Measurements from ENCODE around the gene SMARCA2.

SMARCA2 gene

DNA sequence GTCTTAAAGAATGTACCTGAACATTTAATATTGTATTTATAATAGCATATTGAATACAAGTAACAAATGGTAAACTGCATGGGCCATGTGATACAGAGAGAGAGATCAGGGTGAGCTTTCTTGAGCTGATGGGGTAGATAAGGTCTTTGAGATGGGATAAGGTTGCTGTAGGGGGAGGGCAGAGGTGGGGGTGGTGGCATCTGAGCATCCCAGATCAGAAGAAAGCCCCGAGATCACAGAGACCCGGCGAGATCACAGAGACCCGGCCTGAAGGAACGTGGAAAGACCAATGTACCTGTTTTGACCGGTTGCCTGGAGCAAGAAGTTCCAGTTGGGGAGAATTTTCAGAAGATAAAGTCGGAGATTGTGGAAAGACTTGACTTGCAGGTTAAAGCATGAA lies 6.6 kb downstream of the SMARCA2 start:
- TF ChIP-seq ZFX (IDR thresholded peaks at IDR 0.05; ENCODE audit: borderline replicate concordance) = no peak
- TF ChIP-seq, protein P1, sequence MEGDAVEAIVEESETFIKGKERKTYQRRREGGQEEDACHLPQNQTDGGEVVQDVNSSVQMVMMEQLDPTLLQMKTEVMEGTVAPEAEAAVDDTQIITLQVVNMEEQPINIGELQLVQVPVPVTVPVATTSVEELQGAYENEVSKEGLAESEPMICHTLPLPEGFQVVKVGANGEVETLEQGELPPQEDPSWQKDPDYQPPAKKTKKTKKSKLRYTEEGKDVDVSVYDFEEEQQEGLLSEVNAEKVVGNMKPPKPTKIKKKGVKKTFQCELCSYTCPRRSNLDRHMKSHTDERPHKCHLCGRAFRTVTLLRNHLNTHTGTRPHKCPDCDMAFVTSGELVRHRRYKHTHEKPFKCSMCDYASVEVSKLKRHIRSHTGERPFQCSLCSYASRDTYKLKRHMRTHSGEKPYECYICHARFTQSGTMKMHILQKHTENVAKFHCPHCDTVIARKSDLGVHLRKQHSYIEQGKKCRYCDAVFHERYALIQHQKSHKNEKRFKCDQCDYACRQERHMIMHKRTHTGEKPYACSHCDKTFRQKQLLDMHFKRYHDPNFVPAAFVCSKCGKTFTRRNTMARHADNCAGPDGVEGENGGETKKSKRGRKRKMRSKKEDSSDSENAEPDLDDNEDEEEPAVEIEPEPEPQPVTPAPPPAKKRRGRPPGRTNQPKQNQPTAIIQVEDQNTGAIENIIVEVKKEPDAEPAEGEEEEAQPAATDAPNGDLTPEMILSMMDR (IDR thresholded peaks at IDR 0.05) = no peak
- H3K27ac ChIP-seq = no peak overlapping the region

DNA sequence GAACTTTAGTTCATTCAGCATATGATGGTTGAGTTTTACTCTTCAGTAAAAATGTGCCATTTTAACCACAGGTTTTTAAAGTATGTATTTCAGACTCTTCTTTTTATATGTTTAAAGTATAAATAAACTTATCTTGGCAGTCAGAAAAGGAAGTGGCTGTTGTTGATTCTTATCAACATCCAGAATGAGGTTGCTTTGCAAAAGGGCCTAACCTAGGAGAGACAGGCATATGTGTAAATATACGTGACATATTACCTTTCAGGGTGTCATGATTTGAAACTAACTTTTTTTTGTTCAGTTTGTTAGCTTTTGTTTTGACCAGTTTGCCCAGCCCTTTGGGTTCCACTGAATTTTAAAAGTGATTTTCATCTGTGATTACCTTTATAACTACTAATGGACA lies 7.4 kb downstream of the SMARCA2 start:
- no peak overlapping the region for H3K27ac ChIP-seq
- no peak for TF ChIP-seq ZFX (IDR thresholded peaks at IDR 0.05; ENCODE audit: borderline replicate concordance)
- TF ChIP-seq, protein P1 (IDR thresholded peaks at IDR 0.05) = no peak

DNA sequence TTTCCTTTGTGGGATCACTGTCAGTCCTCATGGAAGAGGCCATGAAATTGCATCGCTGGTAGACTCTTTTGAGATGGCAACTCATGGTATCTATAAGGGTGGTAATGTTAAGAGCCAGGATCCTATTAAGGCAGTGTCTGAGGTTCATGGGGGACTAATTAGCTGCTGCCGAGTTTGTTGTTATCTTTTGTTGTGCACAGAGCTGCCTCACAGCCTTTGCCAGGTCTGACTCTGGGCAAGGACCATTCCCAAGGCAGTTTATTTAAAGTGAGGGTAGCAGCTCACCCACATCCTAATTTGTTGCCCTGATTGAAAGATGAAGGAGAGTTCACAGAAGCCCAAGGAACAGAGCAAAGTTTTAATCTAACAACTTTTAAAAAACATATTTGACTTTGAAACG lies 7.9 kb downstream of the SMARCA2 start:
- H3K27ac ChIP-seq = no peak overlapping the region

DNA sequence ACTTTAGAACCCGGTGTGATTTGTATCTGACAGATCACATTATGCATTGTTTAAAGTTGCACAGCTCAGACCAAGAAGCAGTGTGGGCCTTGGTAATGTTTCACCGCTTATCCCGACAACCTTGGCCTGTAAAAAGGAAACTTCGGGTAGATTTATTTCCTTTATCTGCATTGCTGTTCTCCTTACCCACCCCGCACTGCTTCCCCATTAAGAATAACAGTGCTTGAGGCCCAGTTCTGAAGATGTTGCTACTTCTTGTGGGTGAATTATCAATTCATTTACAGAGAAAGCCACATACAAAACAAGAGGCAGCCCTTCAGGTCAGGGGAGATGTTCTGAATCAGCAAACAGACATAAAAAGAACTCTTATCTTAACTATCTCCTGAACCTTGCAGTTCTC lies 8.4 kb downstream of the SMARCA2 start:
- H3K27ac ChIP-seq = no peak overlapping the region
- TF ChIP-seq ZFX (IDR thresholded peaks at IDR 0.05; ENCODE audit: borderline replicate concordance) = no peak
- TF ChIP-seq, protein P1 (IDR thresholded peaks at IDR 0.05) = no peak

More for the DNA sequence above, 7.9 kb downstream of the SMARCA2 start:
- TF ChIP-seq, protein P1 (IDR thresholded peaks at IDR 0.05) = no peak
- no peak for TF ChIP-seq ZFX (IDR thresholded peaks at IDR 0.05; ENCODE audit: borderline replicate concordance)

DNA sequence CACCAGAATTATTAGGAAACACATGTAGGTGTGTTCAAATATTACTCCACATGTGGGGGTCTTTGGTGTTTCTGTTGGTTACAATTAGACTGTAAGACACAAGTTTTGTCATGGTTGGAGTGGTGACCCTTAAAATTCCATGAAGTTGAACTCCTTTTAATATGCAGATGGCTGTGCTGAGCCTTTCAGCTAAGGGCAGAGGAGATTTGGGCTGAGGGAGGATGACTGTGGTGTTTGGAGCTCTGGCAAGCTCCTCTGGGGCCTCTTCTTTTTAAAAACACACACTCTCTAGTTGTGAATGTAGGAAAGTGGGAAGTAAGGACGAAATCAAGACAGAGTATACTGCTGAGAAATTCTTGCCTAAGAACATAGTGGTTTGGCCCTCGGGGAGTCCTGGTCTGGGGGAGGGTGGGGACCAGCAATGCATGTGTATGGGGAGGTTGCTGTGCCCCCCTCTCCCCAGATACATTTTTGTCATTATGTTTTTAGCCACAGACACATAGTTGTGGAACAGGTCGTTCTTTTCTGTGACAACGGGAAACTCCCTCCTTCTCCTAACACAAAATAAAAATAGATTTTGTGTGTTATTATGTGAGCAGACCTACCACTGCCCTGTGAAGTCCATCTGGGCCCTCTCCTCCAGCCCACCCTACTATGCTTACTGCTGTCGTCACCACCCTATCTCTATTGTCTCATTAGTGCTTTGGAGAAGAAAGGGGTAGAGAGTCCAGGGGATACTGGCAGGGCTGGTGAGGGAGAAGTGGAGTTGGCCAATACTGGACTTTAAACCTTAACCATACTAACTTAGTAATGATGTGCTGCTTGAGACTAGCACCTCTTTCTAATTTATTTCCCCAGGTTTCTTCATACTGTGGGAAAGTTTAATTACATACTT lies 10.0 kb downstream of the SMARCA2 start:
- no peak overlapping the region for H3K27ac ChIP-seq

DNA sequence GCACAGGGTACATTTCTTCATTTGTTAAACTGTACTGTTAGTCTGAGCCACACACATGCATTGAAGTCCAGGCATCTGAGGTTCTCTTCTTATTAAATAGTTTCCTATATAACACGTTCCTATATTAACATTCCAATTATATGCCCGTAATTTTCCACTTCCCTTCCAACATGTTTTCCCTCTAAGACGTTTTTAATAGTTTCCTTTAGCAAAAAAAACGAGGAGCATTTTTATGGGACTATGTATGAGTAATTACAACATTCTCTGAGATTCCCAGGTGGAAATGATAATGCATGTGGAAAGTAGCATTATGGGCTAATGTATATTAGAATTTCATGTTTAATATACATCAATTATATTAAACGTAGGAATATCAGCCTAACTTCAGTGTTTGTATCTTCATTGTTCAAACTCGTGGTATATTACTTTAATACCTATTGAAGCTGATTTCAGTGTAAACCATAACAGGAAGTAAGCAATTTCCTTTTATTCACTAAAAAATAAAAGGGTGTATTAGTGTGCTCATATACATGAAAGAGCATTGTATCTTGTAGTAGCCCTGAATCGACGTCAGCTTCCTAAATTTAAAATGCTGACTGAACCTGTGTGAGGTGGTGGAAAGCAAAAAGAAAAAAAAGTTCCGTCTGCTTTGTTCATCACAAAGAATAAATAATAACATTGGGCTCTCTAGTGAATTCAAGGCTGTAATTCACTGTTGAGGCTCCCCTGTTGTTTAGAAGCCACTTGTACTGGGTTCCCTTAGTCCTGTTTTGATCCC lies 11.3 kb downstream of the SMARCA2 start:
- H3K27ac ChIP-seq = no peak overlapping the region
- TF ChIP-seq ZFX (IDR thresholded peaks at IDR 0.05; ENCODE audit: borderline replicate concordance) = no peak
- TF ChIP-seq, protein P1 (IDR thresholded peaks at IDR 0.05) = no peak

More for the DNA sequence above, 10.0 kb downstream of the SMARCA2 start:
- TF ChIP-seq, protein P1 (IDR thresholded peaks at IDR 0.05) = no peak
- no peak for TF ChIP-seq ZFX (IDR thresholded peaks at IDR 0.05; ENCODE audit: borderline replicate concordance)
